Natural killer cell (primary cell): ENCODE data around the gene TRPM1. TPM values are rescaled to one million over a fixed set of nuclear protein-coding genes. Genes with fewer than 3 reads are reported as not detected.

Experiments used
- ATAC-seq, 3 donors: fragments of 150-1000 bp in 2 of 3; fragments of 200-7000 bp in 1 of 3; cut with Tn5 transposase; 1 replicate in 1 of 3; 2 replicates in 2 of 3; pipeline ENCODE4 v1.10.0; 2021; ENCODE audit warnings: mild to moderate bottlenecking in 2 of 3, moderate library complexity in 2 of 3
- DNase-seq, 2 donors: peaks; one replicate each; pipeline versions ENCODE4 v3.0.0 to v3.0.0-alpha.2; 2013 to 2021; ENCODE audit warnings: mixed read lengths in 1 of 2
- H3K27ac ChIP-seq: one replicate; pipeline ENCODE4 v1.5.1; 2013; ENCODE audit warnings: mild to moderate bottlenecking, low read length
- H3K27me3 ChIP-seq: one replicate; pipeline ENCODE4 v1.6.1; 2013; ENCODE audit warnings: low read length; ENCODE audit not compliant: control insufficient read depth, insufficient read depth
- H3K36me3 ChIP-seq: one replicate; pipeline ENCODE4 v1.6.1; 2013; ENCODE audit warnings: low read length; ENCODE audit not compliant: control insufficient read depth, insufficient read depth
- H3K4me1 ChIP-seq: one replicate; pipeline ENCODE4 v1.6.1; 2013; ENCODE audit warnings: low read length; ENCODE audit not compliant: control insufficient read depth, insufficient read depth
- H3K4me3 ChIP-seq: one replicate; pipeline ENCODE4 v1.5.1; 2013; ENCODE audit warnings: low read length
- H3K9me3 ChIP-seq: one replicate; pipeline ENCODE4 v1.6.1; 2013; ENCODE audit warnings: low read length; ENCODE audit not compliant: control insufficient read depth, insufficient read depth
- H3K27ac Mint-ChIP-seq, 2 donors: one replicate each; pipeline ENCODE4 v1.8.0; 2022; ENCODE audit warnings: mild to moderate bottlenecking in 2 of 2, mixed read lengths in 2 of 2, moderate library complexity in 1 of 2
- H3K27me3 Mint-ChIP-seq, 2 donors: one replicate each; pipeline ENCODE4 v1.8.0; 2022; ENCODE audit warnings: low read depth in 2 of 2, mixed read lengths in 2 of 2
- H3K36me3 Mint-ChIP-seq: one replicate; pipeline ENCODE4 v1.8.0; 2022; ENCODE audit warnings: mixed read lengths
- H3K4me1 Mint-ChIP-seq, 2 donors: one replicate each; pipeline ENCODE4 v1.8.0; 2022; ENCODE audit warnings: mixed read lengths in 2 of 2
- H3K4me3 Mint-ChIP-seq: one replicate; pipeline ENCODE4 v1.8.0; 2022; ENCODE audit warnings: mild to moderate bottlenecking, moderate library complexity, mixed read lengths
- H3K9me3 Mint-ChIP-seq, 2 donors: one replicate each; pipeline ENCODE4 v1.8.0; 2022; ENCODE audit warnings: mixed read lengths in 2 of 2
- WGBS: methylation state at CpG from one replicate; pipeline ENCODE4 v1.1.7; 2013; ENCODE audit warnings: missing lambda C conversion rate; ENCODE audit not compliant: insufficient coverage; 5-methylcytosine and 5-hydroxymethylcytosine counted together
- intact Hi-C: fragments of 100-400 bp; cut with micrococcal nuclease; formaldehyde crosslinking; loops from one replicate; pipeline ENCODE4 v1.14.2; 2022
- total RNA-seq, 4 donors: library from RNA; stranded (reverse); fragments of 120-200 nt in 1 of 4; gene quantifications; one replicate each; pipeline versions ENCODE4 v1.2.3 to v1.2.4, GENCODE V29; 2013 to 2022
- TF ChIP-seq, protein P1 (sequence below): fragments of 200-600 bp; IDR thresholded peaks from one replicate; pipeline ENCODE4 v1.8.0; 2022; ENCODE audit warnings: antibody characterized with exemption

The TRPM1 gene
- total RNA-seq, 3 donors from 2014 or later (not counting 1 experiment from before 2014, with no cell fraction given) = not detected

DNA sequence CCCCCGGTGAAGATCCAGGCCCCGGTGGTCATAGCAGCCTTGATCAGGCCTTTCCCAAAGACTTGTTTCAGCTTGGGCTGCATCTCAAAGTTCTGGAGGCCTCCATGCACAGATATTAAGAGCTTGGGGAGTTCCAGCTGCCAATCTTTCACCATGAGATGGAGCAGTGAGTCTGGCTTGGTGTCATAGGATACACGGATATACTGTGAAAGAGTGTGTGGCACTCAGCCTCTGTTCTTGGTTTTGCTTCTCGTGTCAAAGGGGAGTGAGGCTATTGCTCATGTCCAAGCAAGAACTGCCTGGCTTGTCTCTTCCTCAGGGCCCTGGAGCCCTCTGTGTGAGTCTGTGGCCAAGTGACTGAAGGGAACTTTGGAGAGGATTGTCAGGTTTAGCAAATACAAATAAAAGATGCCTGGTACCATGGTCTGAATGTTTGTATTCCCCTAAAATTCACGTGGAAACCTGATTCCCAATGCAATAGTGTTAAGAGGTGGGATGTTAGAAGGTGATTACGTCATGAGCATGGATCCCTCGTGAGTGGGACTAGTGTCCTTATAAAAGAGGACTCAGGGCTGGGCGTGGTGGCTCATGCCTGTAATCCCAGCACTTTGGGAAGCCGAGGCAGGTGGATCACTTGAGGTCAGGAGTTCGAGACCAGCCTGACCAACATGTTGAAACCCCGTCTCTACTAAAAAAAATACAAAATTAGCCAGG is 33.5 kb downstream of the TRPM1 start:
- Histone ChIP-seq H3K4me1 (no peaks in the 10 kb centered on the region), H3K27ac (no peak overlapping the region), H3K36me3 (no peaks in the 10 kb centered on the region), H3K9me3 (no peaks in the 10 kb centered on the region), H3K27me3 (no peaks in the 10 kb centered on the region), H3K4me3 (no peak overlapping the region)
- no peak for ATAC-seq
- H3K36me3 Mint-ChIP-seq = no peaks in the 10 kb centered on the region
- no peaks in the 10 kb centered on the region for H3K4me1 Mint-ChIP-seq
- H3K27me3 Mint-ChIP-seq = no peaks in the 10 kb centered on the region
- no peaks in the 10 kb centered on the region for H3K9me3 Mint-ChIP-seq
- WGBS = 84% methylated on average over 11 of the region's 11 CpGs
- TF ChIP-seq, protein P1, sequence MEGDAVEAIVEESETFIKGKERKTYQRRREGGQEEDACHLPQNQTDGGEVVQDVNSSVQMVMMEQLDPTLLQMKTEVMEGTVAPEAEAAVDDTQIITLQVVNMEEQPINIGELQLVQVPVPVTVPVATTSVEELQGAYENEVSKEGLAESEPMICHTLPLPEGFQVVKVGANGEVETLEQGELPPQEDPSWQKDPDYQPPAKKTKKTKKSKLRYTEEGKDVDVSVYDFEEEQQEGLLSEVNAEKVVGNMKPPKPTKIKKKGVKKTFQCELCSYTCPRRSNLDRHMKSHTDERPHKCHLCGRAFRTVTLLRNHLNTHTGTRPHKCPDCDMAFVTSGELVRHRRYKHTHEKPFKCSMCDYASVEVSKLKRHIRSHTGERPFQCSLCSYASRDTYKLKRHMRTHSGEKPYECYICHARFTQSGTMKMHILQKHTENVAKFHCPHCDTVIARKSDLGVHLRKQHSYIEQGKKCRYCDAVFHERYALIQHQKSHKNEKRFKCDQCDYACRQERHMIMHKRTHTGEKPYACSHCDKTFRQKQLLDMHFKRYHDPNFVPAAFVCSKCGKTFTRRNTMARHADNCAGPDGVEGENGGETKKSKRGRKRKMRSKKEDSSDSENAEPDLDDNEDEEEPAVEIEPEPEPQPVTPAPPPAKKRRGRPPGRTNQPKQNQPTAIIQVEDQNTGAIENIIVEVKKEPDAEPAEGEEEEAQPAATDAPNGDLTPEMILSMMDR = no peak
- intact Hi-C loops = no loop called here
- H3K4me3 Mint-ChIP-seq = no peak overlapping the region
- H3K27ac Mint-ChIP-seq = no peak overlapping the region
- DNase-seq = no peak

DNA sequence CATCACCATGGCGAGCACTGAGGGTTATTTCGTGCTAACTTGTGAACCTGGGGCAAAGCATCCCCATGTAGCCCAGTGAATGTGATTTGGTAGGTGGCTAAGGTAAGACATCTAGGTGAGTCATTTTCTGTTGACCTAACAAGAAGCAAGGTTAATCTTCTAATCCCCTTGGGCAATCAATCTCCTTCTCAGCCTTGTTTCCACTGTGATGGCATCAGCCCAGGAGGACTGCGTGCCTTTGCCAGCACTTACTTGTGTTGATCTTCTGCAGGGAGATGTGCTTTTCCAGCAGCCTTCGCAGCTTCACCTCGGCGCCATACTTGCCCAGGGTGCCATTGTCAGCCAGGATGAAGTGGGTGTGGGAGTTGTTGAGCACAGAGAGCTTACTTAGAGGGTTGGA is 35.7 kb downstream of the TRPM1 start:
- Histone ChIP-seq H3K4me1 (no peaks in the 10 kb centered on the region), H3K27me3 (no peaks in the 10 kb centered on the region), H3K27ac (no peak overlapping the region), H3K9me3 (no peaks in the 10 kb centered on the region), H3K4me3 (no peak overlapping the region), H3K36me3 (no peaks in the 10 kb centered on the region)
- Mint-ChIP-seq H3K4me3 (no peak overlapping the region), H3K27me3 (no peaks in the 10 kb centered on the region), H3K36me3 (no peaks in the 10 kb centered on the region), H3K9me3 (no peaks in the 10 kb centered on the region), H3K27ac (no peak overlapping the region), H3K4me1 (no peaks in the 10 kb centered on the region)
- intact Hi-C loops = no loop called here
- WGBS = 98% methylated on average over 6 of the region's 6 CpGs
- no peak for DNase-seq
- TF ChIP-seq, protein P1 = no peak
- ATAC-seq = no peak

DNA sequence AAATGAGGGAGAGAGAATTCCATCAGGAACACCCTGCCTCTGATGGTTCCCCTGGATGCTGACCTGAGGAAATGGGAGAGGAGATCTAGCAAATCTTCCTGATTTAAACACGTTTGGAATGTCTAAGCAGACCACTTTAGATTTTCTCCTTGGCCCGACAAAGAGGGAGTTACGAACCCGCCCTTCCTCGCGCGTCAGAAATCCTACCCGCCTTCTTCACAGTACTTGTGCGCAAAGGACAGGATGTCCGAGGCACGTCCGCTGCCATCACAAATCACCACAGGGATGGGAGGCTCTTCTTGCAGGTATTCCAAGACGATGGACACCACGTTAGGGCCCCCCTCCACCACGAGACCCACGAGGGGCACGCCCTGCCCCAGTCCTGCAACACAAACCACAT is 38.6 kb downstream of the TRPM1 start:
- WGBS = 88% methylated on average over 16 of the region's 17 CpGs
- ATAC-seq = no peak
- Mint-ChIP-seq H3K4me3 (no peak overlapping the region), H3K4me1 (no peaks in the 10 kb centered on the region), H3K36me3 (no peaks in the 10 kb centered on the region), H3K27me3 (peaks cover 0 to under 1% of the 10 kb centered on the region in 2 donors), H3K9me3 (no peaks in the 10 kb centered on the region), H3K27ac (no peak overlapping the region)
- no peaks in the 10 kb centered on the region for H3K36me3 ChIP-seq
- no peaks in the 10 kb centered on the region for H3K9me3 ChIP-seq
- no peak overlapping the region for H3K27ac ChIP-seq
- no peaks in the 10 kb centered on the region for H3K27me3 ChIP-seq
- DNase-seq = no peak
- TF ChIP-seq, protein P1 = no peak
- intact Hi-C loops = no loop called here
- no peak overlapping the region for H3K4me3 ChIP-seq
- no peaks in the 10 kb centered on the region for H3K4me1 ChIP-seq

DNA sequence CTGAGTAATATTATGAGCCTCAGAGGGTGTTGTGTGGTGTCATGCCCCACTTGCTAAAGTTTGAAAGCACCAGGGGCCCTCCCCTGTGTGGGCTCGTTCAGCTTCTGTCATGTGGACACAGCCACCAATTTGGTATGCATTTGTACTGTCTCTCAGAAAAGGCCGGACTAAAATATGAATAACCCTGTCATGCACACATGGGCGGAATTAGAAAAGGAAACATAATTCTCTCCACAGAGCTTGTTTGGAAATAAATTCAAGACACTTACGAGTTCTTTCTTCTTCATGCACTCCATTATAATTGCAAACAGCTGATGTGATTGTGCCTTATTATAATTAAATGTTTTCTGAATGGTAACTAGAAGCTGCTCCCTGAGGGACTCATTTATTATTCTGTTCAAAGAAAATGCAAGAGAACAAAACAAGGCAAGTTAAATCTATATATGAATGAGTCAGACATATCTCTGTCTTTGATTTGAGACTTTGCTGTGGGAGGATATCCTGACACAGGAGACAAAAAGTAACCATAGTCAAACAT is 39.1 kb downstream of the TRPM1 start:
- Histone ChIP-seq H3K27ac (no peak overlapping the region), H3K36me3 (no peaks in the 10 kb centered on the region), H3K9me3 (no peaks in the 10 kb centered on the region), H3K27me3 (no peaks in the 10 kb centered on the region), H3K4me3 (no peak overlapping the region), H3K4me1 (no peaks in the 10 kb centered on the region)
- peaks cover 0 to 2% of the 10 kb centered on the region in 2 donors for H3K27me3 Mint-ChIP-seq
- intact Hi-C loops = no loop called here
- no peaks in the 10 kb centered on the region for H3K36me3 Mint-ChIP-seq
- TF ChIP-seq, protein P1 = no peak
- no peak overlapping the region for H3K27ac Mint-ChIP-seq
- DNase-seq (no peak), ATAC-seq (no peak)
- 74% methylated on average over 3 of the region's 4 CpGs for WGBS
- no peaks in the 10 kb centered on the region for H3K4me1 Mint-ChIP-seq
- no peaks in the 10 kb centered on the region for H3K9me3 Mint-ChIP-seq
- no peak overlapping the region for H3K4me3 Mint-ChIP-seq
